MCF 10A (cell line): ENCODE data around the gene WFDC13. TPM values are rescaled to one million over a fixed set of nuclear protein-coding genes. Genes with fewer than 3 reads are reported as not detected.
"Not testable (repeated sequence)": the region's sequence is repeated elsewhere in the genome, so short reads cannot be mapped to it uniquely, and the experiment has no call there.

Experiments used
- BruUV-seq: library from RNA; stranded (reverse); fragments of 400-500 nt; replicated peaks from 2 replicates; lab custom pipeline; 2021; lab: Mats Ljungman, UMichigan
- CTCF ChIA-PET: fragments of 300-600 bp; sonication (Branson Sonifier 250); formaldehyde crosslinking; extraction: SDS; loops from one replicate; lab custom pipeline; 2021; ENCODE audit warnings: antibody characterized with exemption, inconsistent platforms; lab: Yijun Ruan, JAX
- POLR2A ChIA-PET: fragments of 300-600, 350-650 bp; sonication (Branson Sonifier 250); formaldehyde crosslinking; extraction: SDS; loops from one replicate; lab custom pipeline; 2020; ENCODE audit warnings: antibody characterized with exemption, inconsistent platforms; lab: Yijun Ruan, JAX
- DNase-seq: peaks from one replicate; pipeline ENCODE4 v3.0.0-alpha.2; 2018; ENCODE audit not compliant: unreplicated experiment
- H3K27ac Mint-ChIP-seq: one replicate; pipeline ENCODE4 v1.8.0; 2022; ENCODE audit warnings: mild to moderate bottlenecking, low read depth, mixed read lengths; ENCODE audit not compliant: unreplicated experiment
- H3K27me3 Mint-ChIP-seq: one replicate; pipeline ENCODE4 v1.8.0; 2022; ENCODE audit warnings: mixed read lengths; ENCODE audit not compliant: insufficient read depth, unreplicated experiment
- H3K36me3 Mint-ChIP-seq: one replicate; pipeline ENCODE4 v1.8.0; 2022; ENCODE audit warnings: mild to moderate bottlenecking, moderate library complexity, mixed read lengths; ENCODE audit not compliant: insufficient read depth, unreplicated experiment
- H3K4me1 Mint-ChIP-seq: one replicate; pipeline ENCODE4 v1.8.0; 2022; ENCODE audit warnings: mixed read lengths; ENCODE audit not compliant: insufficient read depth, unreplicated experiment
- H3K4me3 Mint-ChIP-seq: one replicate; pipeline ENCODE4 v1.8.0; 2022; ENCODE audit warnings: mild to moderate bottlenecking, moderate library complexity, mixed read lengths; ENCODE audit not compliant: unreplicated experiment
- H3K9me3 Mint-ChIP-seq: one replicate; pipeline ENCODE4 v1.8.0; 2022; ENCODE audit warnings: mixed read lengths; ENCODE audit not compliant: unreplicated experiment
- CTCF ChIP-seq: fragments of 200-600 bp; IDR thresholded peaks from one replicate; pipeline ENCODE4 v1.8.0; 2022; ENCODE audit warnings: antibody characterized with exemption, mild to moderate bottlenecking; ENCODE audit not compliant: unreplicated experiment
- intact Hi-C: fragments of 100-400 bp; cut with micrococcal nuclease; formaldehyde crosslinking; loops from 2 replicates; pipeline ENCODE4 v1.14.1; 2022
- total RNA-seq: library from RNA; stranded (reverse); gene quantifications from 2 replicates; pipeline ENCODE4 v1.2.3, GENCODE V29; 2022

Gene WFDC13
- total RNA-seq, 1 experiment from 2014 or later: not detected

GRCh38 chr20:45679650-45680049, 22.2 kb upstream of the WFDC13 start:
- ChIA-PET POLR2A (no interaction called here), CTCF (interaction anchor here (0.7 to 1.6 kb wide), 2 partner anchors 126 to 306 kb away, joined by 3 read pairs; no protein-coding TSS in a partner anchor)
- TF ChIP-seq CTCF: no peak
- BruUV-seq: no TSS peak
- no peak overlapping the region for H3K4me3 Mint-ChIP-seq
- H3K27me3 Mint-ChIP-seq: peaks cover 51% of the 10 kb centered on the region
- no peaks in the 10 kb centered on the region for H3K36me3 Mint-ChIP-seq
- DNase-seq: no peak
- intact Hi-C loops: no loop called here
- H3K4me1 Mint-ChIP-seq: no peaks in the 10 kb centered on the region
- H3K27ac Mint-ChIP-seq: no peak overlapping the region
- H3K9me3 Mint-ChIP-seq: no peaks in the 10 kb centered on the region

- ChIA-PET CTCF (interaction anchor here (0.6 kb wide), 1 partner anchor 85 kb away, joined by 3 read pairs; no protein-coding TSS in a partner anchor), POLR2A (interaction anchor here (0.5 to 0.6 kb wide), 2 partner anchors 16 to 59 kb away, joined by 3 read pairs; partner anchors contain the start of gene WFDC11)
- H3K36me3 Mint-ChIP-seq: no peaks in the 10 kb centered on the region
- no peak overlapping the region for H3K4me3 Mint-ChIP-seq
- no peaks in the 10 kb centered on the region for H3K4me1 Mint-ChIP-seq
- peaks cover 51% of the 10 kb centered on the region for H3K27me3 Mint-ChIP-seq
- peak; percentile 14 for DNase-seq
- no peaks in the 10 kb centered on the region for H3K9me3 Mint-ChIP-seq
- H3K27ac Mint-ChIP-seq: no peak overlapping the region
- intact Hi-C loops: no loop called here
- BruUV-seq: no TSS peak
- no peak for TF ChIP-seq CTCF
These were observed 15.9 kb upstream of the WFDC13 start for GRCh38 chr20:45685896-45686295.

GRCh38 chr20:45693346-45693745, 8.5 kb upstream of the WFDC13 start:
- H3K9me3 Mint-ChIP-seq, H3K36me3 Mint-ChIP-seq, DNase-seq, H3K4me1 Mint-ChIP-seq, intact Hi-C loops, H3K4me3 Mint-ChIP-seq, POLR2A ChIA-PET, BruUV-seq, H3K27ac Mint-ChIP-seq, CTCF ChIA-PET: not testable (repeated sequence)
- H3K27me3 Mint-ChIP-seq: peaks cover 28% of the 10 kb centered on the region

GRCh38 chr20:45695496-45695895, 6.3 kb upstream of the WFDC13 start:
- CTCF ChIA-PET: no interaction called here
- no TSS peak for BruUV-seq

More at GRCh38 chr20:45695496-45695895, 6.3 kb upstream of the WFDC13 start:
- no peak overlapping the region for H3K4me3 Mint-ChIP-seq
- peaks cover 25% of the 10 kb centered on the region for H3K27me3 Mint-ChIP-seq
- TF ChIP-seq CTCF: no peak
- H3K9me3 Mint-ChIP-seq: no peaks in the 10 kb centered on the region
- POLR2A ChIA-PET: no interaction called here
- H3K27ac Mint-ChIP-seq: no peak overlapping the region
- no peak for DNase-seq
- no peaks in the 10 kb centered on the region for H3K36me3 Mint-ChIP-seq
- intact Hi-C loops: no loop called here
- no peaks in the 10 kb centered on the region for H3K4me1 Mint-ChIP-seq
